ENCODE data around the gene BGN.

The BGN gene

DNA sequence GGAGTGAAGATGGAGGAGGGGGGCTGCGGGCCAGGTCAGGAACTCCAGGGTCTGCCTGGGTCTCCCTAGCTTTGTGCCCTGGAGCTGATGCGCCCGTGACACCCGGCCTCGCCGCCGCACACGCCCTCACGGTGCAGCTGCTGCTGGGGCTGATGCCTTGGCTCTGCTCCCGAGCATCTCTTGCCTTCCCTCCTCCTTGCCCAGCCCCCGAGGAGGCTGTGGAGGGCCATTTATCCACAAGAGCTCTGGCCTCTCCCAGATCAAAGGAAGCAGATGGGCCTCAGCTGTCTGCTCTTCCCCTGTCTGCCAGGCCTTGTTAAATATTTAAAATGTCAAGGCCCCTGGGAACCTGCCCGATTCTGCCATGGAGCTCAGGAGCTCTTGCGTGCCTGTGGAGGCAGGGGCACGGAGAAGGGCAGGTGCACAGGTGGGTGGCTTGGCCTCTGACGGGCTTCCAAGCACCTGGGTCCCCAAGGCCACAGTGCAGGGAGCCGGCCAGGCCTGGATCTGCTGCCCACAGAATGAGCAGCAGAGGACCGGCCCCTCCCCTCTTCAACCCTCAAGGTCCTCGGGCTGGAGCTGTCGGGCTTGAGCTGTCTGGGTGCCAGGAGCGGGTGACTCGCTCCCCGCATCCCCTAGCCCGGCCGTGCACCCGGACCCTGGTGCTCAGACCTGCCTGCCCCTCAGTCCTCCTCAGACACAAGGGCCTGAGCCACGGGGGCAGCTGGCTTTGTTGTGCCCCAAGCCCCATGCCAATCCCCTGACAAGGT lies 42.9 kb downstream of the BGN start:
- peak; percentile 85 for DNase-seq

DNA sequence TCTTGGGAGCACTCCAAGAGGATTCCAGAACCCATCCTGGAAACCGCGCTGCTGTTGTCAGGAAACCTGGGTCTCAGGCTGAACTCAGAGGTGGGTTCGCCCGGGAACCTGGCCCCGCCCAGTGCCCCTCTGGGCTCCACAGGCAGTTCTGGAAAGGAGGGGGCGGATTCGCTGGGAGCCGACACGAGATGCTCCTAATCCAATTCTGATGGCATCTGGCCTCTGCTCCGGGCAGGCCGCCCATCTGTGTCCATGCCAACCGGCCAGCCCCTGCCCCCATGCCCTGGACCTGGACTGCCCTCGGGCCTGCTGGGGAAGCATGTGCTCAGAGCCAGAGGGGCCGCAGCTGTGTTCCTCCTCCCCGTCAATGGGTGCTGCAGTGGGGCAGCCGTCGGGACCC lies 43.6 kb downstream of the BGN start:
- DNase-seq = no peak

DNA sequence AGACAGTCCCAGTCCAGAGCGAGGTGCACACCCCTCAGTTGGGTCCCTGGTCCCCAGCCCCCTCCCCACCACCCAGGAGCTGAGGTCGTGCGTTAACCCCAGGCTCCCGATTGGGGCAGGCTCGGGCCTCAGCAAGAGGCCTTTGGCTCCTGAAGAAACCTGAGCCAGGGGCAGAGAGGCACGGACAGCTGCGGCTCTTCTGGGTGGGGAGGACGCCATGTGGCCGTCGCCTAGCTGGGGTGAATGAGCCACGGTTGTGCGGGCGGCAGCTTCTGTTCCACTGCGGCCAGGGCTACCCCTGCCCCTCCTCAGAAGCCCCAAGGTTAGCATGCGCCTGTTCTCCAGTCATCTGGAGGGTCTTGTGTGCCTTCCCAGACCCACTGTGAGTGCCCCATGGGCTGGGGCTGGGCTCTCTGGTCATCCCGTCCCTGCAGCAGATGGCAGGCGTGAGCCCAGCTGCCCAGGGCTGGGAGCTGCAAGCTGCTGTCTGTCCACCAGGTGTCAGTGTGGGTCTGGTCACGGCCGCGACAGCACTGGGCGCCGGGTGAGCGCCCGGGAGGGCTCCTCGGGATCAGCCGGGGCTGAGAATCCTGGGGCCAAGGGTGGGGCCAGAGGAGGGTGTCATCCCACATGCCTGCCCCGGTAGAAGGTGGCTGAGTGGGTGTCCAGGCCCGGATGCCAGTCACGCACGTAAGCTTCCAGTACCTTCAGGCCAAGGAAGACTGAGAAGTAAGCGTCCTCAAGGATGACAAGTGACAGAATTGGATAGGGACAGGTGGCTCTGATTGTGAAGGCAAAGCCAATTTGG lies 44.6 kb downstream of the BGN start:
- DNase-seq = no peak

DNA sequence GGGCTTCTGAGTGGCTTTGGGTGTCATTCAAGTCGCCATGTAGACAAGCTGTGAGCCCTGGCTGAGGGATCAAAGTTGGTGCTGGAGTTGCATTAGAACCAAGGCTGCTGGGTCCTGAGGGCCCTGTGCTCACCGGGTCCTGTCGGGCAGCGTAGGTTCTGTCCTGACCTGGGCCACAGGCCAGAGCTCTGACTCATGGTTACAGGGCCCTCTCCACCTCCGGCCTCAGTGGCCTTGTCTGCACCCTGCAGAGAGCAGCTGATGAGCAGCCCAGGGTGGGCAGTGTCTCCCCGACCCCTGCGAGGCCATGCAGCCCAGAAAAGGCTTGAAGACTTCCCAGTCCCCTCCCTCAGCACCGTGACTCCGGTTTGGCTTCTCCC lies 45.2 kb downstream of the BGN start:
- no peak for DNase-seq

DNA sequence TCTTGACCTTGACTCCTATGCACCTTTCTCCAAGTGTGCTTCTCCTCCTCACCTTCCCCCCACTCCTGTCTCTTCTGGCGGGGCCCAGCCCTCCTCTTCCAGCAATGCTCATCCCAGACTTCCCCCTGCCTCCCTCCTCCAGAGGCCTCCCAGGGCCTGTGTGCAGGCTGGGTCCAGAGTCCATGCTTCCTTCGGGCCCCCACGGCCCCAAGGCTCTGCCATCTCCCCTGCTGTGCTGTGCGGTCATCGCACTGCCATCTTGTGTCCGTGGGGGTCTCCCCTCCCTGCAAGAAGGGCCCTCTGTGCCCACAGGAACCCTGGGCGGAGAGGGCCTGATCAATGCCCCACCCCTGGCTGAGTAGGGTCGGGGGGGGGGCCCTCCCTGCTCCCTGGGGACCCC lies 49.9 kb downstream of the BGN start:
- DNase-seq = no peak

DNA sequence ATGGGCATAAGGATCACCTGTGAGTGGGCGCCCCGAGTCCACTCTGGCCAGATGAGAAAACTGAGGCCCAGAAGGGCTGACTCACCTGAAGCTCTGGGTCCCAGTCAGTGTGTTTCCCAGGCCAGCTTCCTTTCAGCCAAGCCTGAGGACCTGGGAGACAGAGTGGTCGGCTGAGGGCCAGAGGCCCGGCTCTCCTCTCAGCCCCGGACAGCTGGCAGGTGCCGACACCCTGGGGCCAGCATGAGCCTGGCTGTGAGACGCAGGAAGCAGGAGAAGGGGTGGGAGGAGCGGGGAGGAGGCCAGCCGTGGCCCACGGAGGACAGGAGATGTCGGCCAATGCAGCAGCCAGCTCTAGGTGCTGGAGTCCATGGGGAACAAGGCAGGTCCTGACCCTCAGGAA lies 51.6 kb downstream of the BGN start:
- no peak for DNase-seq

DNA sequence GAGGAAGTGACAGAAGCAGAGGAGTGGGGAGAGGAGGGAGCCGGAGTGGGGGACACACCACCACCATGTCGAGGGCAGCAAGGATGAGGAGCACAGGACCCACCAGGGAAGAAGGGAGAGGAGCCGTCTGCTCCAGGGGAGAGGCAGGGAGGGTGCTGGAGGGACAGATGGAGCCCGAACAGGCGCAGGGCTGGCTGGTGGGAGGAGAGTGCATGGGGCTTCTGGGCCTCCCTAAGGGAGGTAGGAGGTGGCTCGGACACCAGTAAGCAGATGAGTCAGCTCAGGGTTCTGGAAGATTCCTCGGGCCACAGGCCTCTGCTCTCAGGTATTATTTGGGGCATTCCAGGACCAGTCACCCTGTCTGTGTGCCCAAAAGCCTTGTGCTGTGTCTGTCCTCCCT lies 52.4 kb downstream of the BGN start:
- DNase-seq = no peak

DNA sequence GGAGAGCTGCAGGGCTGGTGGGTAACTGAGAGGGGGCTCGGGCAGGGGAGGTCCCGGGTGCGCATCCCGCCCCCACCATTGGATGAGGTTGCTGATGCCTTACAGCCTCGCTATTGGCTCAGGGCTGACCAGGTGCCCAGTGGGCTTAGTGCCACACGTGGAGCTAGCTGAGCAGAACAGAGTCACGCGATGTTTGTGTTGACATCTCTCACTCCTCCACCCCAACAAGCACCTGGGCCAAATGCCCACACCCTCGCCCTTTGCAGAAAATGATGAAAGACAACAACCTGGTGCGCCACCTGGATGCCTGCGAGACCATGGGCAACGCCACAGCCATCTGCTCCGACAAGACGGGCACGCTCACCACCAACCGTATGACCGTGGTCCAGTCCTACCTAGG lies 54.5 kb downstream of the BGN start:
- no peak for DNase-seq

DNA sequence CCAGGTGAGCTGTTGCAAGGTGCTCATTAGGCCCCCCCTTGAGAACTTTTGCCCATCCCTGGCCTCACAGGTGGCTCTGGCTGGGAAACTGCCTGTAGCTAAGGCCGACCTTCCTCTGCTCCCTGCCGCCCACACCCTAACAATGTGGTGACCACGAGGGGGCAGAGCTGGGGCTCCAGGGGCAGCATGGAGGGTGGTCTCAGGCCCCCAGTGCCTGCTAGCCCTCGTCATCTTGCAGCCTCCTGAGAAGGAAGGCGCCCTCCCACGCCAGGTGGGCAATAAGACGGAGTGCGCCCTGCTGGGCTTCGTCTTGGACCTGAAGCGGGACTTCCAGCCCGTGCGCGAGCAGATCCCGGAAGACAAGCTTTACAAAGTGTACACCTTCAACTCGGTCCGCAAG lies 55.0 kb downstream of the BGN start:
- no peak for DNase-seq

DNA sequence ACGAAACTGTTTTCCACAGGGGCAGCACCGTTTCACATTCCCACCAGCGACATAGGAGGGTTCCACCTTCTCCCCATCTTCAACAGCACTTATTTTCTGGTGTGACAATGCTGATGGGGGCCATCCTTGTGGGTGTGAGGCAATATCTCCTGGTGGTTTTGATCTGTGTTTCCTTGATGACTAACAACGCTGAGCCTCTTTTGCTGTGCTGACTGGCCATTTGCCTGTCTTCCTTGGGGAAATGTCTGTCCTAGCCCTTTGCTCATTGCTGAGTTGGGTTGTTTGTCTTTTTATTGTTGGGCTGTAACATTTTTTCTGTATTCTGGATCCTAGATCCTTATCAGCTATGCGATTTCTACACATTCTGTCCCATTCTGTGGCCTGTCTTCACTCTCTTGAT lies 56.4 kb downstream of the BGN start:
- DNase-seq = no peak

DNA sequence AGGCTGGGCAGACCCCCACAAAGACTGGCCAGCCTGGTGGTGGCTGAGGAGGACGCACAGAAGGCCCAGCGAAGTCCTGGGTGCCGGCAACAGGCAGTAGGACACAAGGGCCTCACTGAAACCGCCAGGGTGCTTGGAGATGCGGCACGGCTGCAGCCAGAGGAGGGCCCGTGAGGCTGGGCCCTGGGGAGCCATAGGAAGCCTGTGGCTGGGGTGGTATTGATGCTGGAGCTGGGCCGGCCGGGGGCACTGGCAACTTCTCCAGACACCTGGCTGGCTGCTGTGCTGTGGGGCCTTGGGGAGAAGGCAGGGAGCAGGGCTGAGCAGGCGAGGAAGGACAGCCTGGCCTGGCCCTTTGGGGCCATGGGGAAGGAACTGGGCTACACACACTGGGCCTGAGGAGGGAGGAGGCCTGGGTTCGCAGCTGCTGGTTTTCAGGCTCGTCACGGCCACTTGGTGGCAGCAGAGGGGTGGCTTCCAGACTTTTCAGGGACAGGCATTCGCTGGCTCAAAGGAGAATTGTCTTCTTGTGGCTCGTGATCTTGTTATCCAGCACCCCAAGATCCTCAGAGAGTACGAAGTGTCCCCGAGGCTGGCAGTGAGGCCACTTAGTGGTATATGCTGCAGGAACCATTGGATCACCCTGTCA lies 59.9 kb downstream of the BGN start:
- DNase-seq = peak; percentile 35

DNA sequence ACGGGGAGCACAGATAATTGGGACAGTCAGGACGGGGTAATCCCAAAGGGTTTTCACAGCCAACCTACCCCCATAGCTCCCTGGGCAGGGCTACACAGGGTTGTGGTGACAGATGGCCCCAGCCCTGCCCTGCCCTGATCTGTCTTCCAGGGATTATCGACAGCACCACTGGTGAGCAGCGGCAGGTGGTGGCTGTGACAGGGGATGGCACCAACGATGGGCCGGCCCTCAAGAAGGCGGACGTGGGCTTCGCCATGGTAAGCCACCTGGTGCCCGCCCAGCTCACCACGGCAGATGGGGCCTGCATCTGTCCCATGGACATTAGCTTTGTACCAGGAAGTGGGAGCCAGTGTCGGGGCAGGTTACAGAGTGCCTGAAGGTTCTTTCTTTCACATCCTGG lies 62.0 kb downstream of the BGN start:
- DNase-seq = no peak

DNA sequence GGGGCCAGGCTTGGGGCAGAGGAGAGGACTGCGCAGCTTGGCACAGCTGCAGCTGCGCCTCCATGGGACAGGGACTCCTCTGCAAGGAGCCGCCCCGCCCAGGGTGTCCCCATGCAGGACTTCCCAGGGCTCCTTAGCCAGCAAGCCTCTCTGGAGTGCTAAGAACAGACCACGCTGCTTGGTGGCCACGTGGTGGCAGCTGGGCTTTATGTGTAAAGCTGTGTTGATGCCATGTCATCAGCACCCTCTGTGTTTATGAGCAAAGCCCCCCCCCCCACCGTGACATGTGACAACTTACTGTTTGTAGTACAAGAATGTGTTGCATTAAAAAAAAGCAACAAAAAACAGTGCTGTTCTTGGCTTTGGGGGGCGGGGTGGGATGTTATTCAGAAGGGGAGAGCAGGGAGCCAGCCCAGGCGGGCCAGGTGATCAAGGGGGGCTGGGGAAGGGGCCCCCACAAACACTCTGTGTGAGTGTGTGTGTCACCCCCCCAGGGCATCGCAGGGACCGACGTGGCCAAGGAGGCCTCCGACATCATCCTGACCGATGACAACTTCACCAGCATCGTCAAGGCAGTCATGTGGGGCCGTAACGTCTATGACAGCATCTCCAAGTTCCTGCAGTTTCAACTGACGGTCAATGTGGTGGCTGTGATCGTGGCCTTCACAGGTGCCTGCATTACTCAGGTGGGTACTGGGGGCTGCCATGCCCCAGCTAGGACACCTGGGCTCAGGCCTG lies 63.0 kb downstream of the BGN start:
- DNase-seq = no peak

All from NCI-H1105 (cell line).